Fibroblast of villous mesenchyme (primary cell): ENCODE results near the gene TACSTD2. TPM values are rescaled to one million over a fixed set of nuclear protein-coding genes. Genes with fewer than 3 reads are reported as not detected.
"Not testable (repeated sequence)": the region's sequence is repeated elsewhere in the genome, so short reads cannot be mapped to it uniquely, and the experiment has no call there.

Experiments
- DNase-seq: peaks from one replicate; pipeline ENCODE4 v3.0.0-alpha.2; 2010; ENCODE audit warnings: low read depth
- H3K4me3 ChIP-seq: 2 replicates; pipeline ENCODE4 v1.5.1; 2011; ENCODE audit warnings: low read depth, mild to moderate bottlenecking, low read length
- CTCF ChIP-seq: IDR thresholded peaks from 2 replicates; pipeline ENCODE4 v1.5.1; 2012; ENCODE audit warnings: low read depth, mild to moderate bottlenecking, low read length; ENCODE audit not compliant: insufficient read depth
- total RNA-seq: library from RNA; depleted of rRNA; stranded (reverse); fragments of >200 nt; gene quantifications from 2 replicates; pipeline ENCODE4 v1.2.3, GENCODE V29; 2012

The TACSTD2 gene
- total RNA-seq, 1 donor, result 17.7 TPM

GRCh38 chr1:58619286-58620054 is 42.4 kb upstream of the TACSTD2 start:
- H3K4me3 ChIP-seq, result no peak overlapping the region
- DNase-seq, result no peak
- TF ChIP-seq CTCF, result no peak

- peak; percentile 89 for DNase-seq
- TF ChIP-seq CTCF, result no peak
- no peak overlapping the region for H3K4me3 ChIP-seq
Observed at GRCh38 chr1:58618303-58618702, 41.3 kb upstream of the TACSTD2 start.

- DNase-seq, result no peak
- H3K4me3 ChIP-seq, result no peak overlapping the region
- TF ChIP-seq CTCF, result no peak
Observed at GRCh38 chr1:58611861-58612385, 34.9 kb upstream of the TACSTD2 start.

- DNase-seq, result no peak
- TF ChIP-seq CTCF, result no peak
- no peak overlapping the region for H3K4me3 ChIP-seq
Observed at GRCh38 chr1:58608945-58609344, 31.9 kb upstream of the TACSTD2 start.

- no peak overlapping the region for H3K4me3 ChIP-seq
- DNase-seq, result no peak
- no peak for TF ChIP-seq CTCF
Observed at GRCh38 chr1:58608297-58608696, 31.2 kb upstream of the TACSTD2 start.

- H3K4me3 ChIP-seq, result no peak overlapping the region
- no peak for TF ChIP-seq CTCF
- DNase-seq, result no peak
Observed at GRCh38 chr1:58607391-58607790, 30.3 kb upstream of the TACSTD2 start.

GRCh38 chr1:58601921-58602320 is 24.9 kb upstream of the TACSTD2 start:
- DNase-seq, result not testable (repeated sequence)

More at GRCh38 chr1:58601921-58602320, 24.9 kb upstream of the TACSTD2 start:
- not testable (repeated sequence) for H3K4me3 ChIP-seq
